ACC112 (cell line): Measurements from ENCODE around the gene EXD3.
A peak's percentile ranks its signal among the peaks of the same experiment; 100 is the strongest.

ENCODE experiments used
- H2AFZ ChIP-seq: fragments of 200-600 bp; sonication (generic); one replicate; pipeline ENCODE4 v1.6.0; 2017; ENCODE audit warnings: antibody characterized with exemption, low read length; ENCODE audit not compliant: unreplicated experiment
- H3K27ac ChIP-seq: fragments of 200-600 bp; sonication (generic); 2 replicates; pipeline ENCODE4 v1.5.1; 2014; ENCODE audit warnings: low read depth, mild to moderate bottlenecking, antibody characterized with exemption, low read length, moderate library complexity
- H3K27me3 ChIP-seq: fragments of 200-600 bp; sonication (generic); 2 replicates; pipeline ENCODE4 v1.6.1; 2014; ENCODE audit warnings: mild to moderate bottlenecking, antibody characterized with exemption, low read length, moderate library complexity, mixed read lengths; ENCODE audit not compliant: insufficient read depth
- H3K36me3 ChIP-seq: fragments of 200-600 bp; sonication (generic); 2 replicates; pipeline ENCODE4 v1.6.1; 2016; ENCODE audit warnings: mild to moderate bottlenecking, antibody characterized with exemption, low read length, moderate library complexity, mixed read lengths; ENCODE audit not compliant: insufficient read depth
- H3K4me1 ChIP-seq: fragments of 200-600 bp; sonication (generic); one replicate; pipeline ENCODE4 v1.6.1; 2016; ENCODE audit warnings: low read length, mixed read lengths; ENCODE audit not compliant: insufficient read depth, unreplicated experiment, control insufficient read depth
- H3K4me3 ChIP-seq: fragments of 200-600 bp; sonication (generic); 2 replicates; pipeline ENCODE4 v1.5.1; 2014; ENCODE audit warnings: mild to moderate bottlenecking, low read depth, low read length
- H3K79me2 ChIP-seq: fragments of 200-600 bp; sonication (generic); one replicate; pipeline ENCODE4 v1.6.0; 2016; ENCODE audit warnings: low read length; ENCODE audit not compliant: control insufficient read depth, unreplicated experiment, insufficient read depth

EXD3 gene

GRCh38 chr9:137445275-137445807 is 22.4 kb upstream of the EXD3 start:
- Histone ChIP-seq H3K4me3 (no peak overlapping the region), H3K36me3 (no peaks in the 10 kb centered on the region; the same call in 1 of the 2 replicates), H3K27ac (no peak overlapping the region), H3K79me2 (no peaks in the 10 kb centered on the region), H3K4me1 (peaks cover 4% of the 10 kb centered on the region), H2AFZ (no peak overlapping the region), H3K27me3 (no peaks in the 10 kb centered on the region)

- Histone ChIP-seq H3K27ac (no peak overlapping the region), H3K36me3 (no peaks in the 10 kb centered on the region), H3K79me2 (no peaks in the 10 kb centered on the region), H2AFZ (no peak overlapping the region), H3K27me3 (no peaks in the 10 kb centered on the region), H3K4me1 (peaks cover 4% of the 10 kb centered on the region), H3K4me3 (no peak overlapping the region)
These were observed 21.3 kb upstream of the EXD3 start for GRCh38 chr9:137444106-137444790.

- no peaks in the 10 kb centered on the region for H3K27me3 ChIP-seq
- no peak overlapping the region for H3K4me3 ChIP-seq
- H2AFZ ChIP-seq: no peak overlapping the region
- H3K27ac ChIP-seq: no peak overlapping the region
- peaks cover 4% of the 10 kb centered on the region for H3K4me1 ChIP-seq
- H3K79me2 ChIP-seq: no peaks in the 10 kb centered on the region
- no peaks in the 10 kb centered on the region for H3K36me3 ChIP-seq
These were observed 19.0 kb upstream of the EXD3 start for GRCh38 chr9:137441935-137442321.

GRCh38 chr9:137441289-137441934 is 18.4 kb upstream of the EXD3 start, which contains the start of gene ENTPD8:
Gene ENTPD8, minus strand, starts transcription at chr9:137441357. Its CDS starts 3,072 bp downstream, at chr9:137438285.
- no peaks in the 10 kb centered on the region for H3K79me2 ChIP-seq
- peaks cover 4% of the 10 kb centered on the region for H3K4me1 ChIP-seq
- no peak within 1 kb of the TSS for H2AFZ ChIP-seq
- no peaks in the 10 kb centered on the region for H3K36me3 ChIP-seq
- no peaks in the 10 kb centered on the region for H3K27me3 ChIP-seq
- H3K4me3 ChIP-seq: peak within 1 kb of the TSS; percentile 71
- no peak within 1 kb of the TSS for H3K27ac ChIP-seq

- H3K27ac ChIP-seq: no peak overlapping the region
- H3K4me1 ChIP-seq: peaks cover 7% of the 10 kb centered on the region
- no peaks in the 10 kb centered on the region for H3K79me2 ChIP-seq
- no peak overlapping the region for H3K4me3 ChIP-seq
- no peak overlapping the region for H2AFZ ChIP-seq
- no peaks in the 10 kb centered on the region for H3K36me3 ChIP-seq
- no peaks in the 10 kb centered on the region for H3K27me3 ChIP-seq
These were observed 16.3 kb upstream of the EXD3 start for GRCh38 chr9:137439158-137439714.

- Histone ChIP-seq H3K27me3 (no peaks in the 10 kb centered on the region), H2AFZ (no peak overlapping the region), H3K4me3 (no peak overlapping the region), H3K36me3 (no peaks in the 10 kb centered on the region), H3K4me1 (peaks cover 7% of the 10 kb centered on the region), H3K79me2 (no peaks in the 10 kb centered on the region), H3K27ac (no peak overlapping the region)
These were observed 15.7 kb upstream of the EXD3 start for GRCh38 chr9:137438591-137439157.

GRCh38 chr9:137437691-137438590 is 15.0 kb upstream of the EXD3 start:
- H3K4me3 ChIP-seq: no peak overlapping the region
- no peak overlapping the region for H2AFZ ChIP-seq
- no peaks in the 10 kb centered on the region for H3K27me3 ChIP-seq
- no peaks in the 10 kb centered on the region for H3K36me3 ChIP-seq
- no peak overlapping the region for H3K27ac ChIP-seq
- H3K4me1 ChIP-seq: peaks cover 7% of the 10 kb centered on the region
- H3K79me2 ChIP-seq: no peaks in the 10 kb centered on the region

- Histone ChIP-seq H3K4me3 (no peak overlapping the region), H3K36me3 (no peaks in the 10 kb centered on the region), H3K27ac (no peak overlapping the region), H3K79me2 (no peaks in the 10 kb centered on the region), H3K4me1 (peaks cover 7% of the 10 kb centered on the region), H3K27me3 (no peaks in the 10 kb centered on the region), H2AFZ (no peak overlapping the region)
These were observed 14.0 kb upstream of the EXD3 start for GRCh38 chr9:137436761-137437600.

- no peak overlapping the region for H3K27ac ChIP-seq
- no peaks in the 10 kb centered on the region for H3K36me3 ChIP-seq
- H3K4me1 ChIP-seq: peaks cover 7% of the 10 kb centered on the region
- no peak overlapping the region for H3K4me3 ChIP-seq
- H3K79me2 ChIP-seq: no peaks in the 10 kb centered on the region
- no peaks in the 10 kb centered on the region for H3K27me3 ChIP-seq
- H2AFZ ChIP-seq: peak overlapping the region; percentile 82
These were observed 13.2 kb upstream of the EXD3 start for GRCh38 chr9:137435980-137436760.
